ENCODE results near the gene MGAT5.

MGAT5 gene, protein sequence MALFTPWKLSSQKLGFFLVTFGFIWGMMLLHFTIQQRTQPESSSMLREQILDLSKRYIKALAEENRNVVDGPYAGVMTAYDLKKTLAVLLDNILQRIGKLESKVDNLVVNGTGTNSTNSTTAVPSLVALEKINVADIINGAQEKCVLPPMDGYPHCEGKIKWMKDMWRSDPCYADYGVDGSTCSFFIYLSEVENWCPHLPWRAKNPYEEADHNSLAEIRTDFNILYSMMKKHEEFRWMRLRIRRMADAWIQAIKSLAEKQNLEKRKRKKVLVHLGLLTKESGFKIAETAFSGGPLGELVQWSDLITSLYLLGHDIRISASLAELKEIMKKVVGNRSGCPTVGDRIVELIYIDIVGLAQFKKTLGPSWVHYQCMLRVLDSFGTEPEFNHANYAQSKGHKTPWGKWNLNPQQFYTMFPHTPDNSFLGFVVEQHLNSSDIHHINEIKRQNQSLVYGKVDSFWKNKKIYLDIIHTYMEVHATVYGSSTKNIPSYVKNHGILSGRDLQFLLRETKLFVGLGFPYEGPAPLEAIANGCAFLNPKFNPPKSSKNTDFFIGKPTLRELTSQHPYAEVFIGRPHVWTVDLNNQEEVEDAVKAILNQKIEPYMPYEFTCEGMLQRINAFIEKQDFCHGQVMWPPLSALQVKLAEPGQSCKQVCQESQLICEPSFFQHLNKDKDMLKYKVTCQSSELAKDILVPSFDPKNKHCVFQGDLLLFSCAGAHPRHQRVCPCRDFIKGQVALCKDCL

DNA sequence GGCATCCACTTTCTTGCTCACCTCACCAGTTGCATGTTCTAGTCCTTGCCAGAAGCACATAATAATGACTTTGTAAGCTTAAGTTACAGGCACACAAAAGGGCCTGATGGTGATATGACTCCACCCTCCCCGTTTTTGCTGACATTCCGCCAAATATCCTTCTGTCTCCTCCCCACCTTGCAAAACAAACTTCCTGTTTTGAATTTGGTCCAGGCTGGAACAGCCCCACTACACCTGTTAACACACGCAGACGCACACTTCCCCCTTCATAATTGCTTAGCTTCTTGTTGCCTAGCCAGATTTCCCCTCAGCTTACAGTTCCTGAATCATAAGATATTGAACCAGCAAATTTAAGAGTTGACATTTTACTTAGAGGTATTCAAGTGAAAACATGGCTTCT, at the start of gene MGAT5:
MGAT5 (plus strand) TSS at position 269 of the 400 bp plus-strand sequence. CDS start 332 bp downstream, outside the sequence.
- no peak for DNase-seq

DNA sequence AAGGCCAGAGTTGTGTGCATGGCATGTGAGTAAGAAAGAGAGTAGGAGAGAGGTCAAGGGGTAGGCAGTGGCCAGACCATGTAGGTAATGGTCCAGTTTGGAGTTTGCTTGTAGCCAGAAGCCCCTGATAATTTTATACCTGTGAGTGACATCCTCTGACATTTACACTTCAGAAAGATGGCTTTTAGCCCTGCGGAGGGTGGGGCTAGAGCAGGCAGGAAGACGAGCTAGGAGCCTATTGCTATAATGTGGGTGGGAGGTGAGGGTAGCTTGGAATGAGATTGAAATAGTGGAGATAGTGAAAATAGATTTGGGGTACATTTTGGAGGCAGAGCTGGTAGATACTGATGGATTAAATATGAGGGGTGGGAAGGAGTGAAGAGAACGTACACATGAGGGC, 48.8 kb upstream of the MGAT5 start:
- no peak for DNase-seq

DNA sequence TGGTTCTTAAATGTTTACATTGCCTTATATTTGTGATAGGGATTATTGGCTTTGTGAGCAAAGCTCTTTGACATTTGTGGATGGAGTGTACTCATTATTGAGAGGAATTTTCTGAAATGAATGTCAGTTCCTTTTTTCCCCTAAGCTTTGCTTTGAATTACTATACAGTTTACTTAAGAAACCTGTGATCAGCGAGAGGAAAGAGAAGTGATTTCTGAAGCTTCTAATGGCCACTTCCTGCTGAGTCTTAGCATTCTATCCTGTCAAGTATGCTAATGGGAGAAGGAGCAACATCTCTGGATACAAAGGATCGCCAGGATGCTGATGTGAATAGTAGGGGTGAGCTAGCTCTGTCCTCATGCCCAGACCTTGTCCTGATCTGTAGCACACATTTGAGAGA, 47.8 kb upstream of the MGAT5 start:
- no peak for DNase-seq

DNA sequence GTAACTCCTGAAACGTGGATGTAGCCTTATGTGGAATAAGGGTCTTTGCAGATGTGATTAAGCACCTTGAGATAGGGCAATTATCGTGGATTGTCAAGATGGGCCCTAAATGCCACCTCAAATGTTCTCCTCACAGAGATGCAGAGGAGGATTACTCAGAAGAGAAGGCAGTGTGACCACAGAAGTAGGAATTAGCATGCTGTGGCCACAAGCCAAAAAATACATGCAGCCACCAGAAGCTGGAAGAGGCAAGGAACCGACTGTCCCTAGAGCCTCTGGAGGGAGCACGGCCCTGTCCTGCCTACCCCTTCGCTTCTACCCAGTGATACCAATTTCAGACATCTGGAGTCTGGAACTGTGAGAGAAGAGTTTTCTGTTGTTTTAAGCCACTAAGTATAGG, 47.3 kb upstream of the MGAT5 start:
- no peak for DNase-seq

DNA sequence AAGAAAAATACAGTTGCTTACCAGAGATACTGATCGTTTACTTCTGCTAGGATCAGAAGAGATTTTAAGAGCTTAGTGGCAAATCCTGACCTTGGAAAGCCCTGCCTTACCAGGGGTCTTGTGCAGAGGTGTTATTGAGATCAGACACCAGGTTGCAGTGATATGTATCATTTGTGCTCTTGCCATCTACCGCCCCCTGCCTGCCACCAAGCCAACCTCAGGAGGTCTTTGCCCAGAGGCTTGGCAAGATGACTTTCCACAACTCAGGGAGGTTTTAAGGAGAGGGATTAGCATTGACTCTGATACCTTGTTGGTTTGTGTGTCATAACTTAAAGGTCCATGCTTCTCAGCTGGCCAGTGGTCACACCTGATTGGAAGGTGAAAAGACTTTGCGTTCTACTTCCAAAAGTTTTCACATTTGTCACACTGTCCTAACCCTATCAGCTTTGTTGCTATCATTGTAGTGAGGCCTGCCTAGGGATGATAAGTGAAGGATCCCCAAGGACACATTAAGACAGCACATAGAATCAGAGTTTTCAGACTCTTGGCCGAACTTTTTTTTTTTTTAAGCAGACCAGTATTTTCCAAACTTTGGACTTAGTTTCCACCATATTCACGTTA, 46.2 kb upstream of the MGAT5 start:
- DNase-seq = peak; percentile 10

DNA sequence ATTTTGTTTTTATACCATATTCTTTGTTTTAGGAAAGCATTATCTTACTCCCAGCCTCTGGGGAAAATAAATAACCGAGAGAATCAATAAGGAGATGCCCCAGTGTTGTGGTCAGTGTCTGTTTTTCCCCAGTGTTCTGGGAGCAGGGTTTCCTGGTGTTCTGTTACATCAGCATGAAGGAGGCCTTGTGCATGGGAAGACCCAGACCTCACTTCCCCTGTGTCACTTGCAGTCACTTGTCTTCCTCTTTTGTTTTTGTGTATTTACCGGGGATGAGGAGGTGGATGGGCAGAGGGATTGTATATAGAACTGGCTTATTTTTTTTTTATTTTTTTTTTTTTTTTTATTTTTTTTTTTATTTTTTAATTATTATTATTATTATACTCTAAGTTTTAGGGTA, 45.0 kb upstream of the MGAT5 start:
- DNase-seq = no peak

DNA sequence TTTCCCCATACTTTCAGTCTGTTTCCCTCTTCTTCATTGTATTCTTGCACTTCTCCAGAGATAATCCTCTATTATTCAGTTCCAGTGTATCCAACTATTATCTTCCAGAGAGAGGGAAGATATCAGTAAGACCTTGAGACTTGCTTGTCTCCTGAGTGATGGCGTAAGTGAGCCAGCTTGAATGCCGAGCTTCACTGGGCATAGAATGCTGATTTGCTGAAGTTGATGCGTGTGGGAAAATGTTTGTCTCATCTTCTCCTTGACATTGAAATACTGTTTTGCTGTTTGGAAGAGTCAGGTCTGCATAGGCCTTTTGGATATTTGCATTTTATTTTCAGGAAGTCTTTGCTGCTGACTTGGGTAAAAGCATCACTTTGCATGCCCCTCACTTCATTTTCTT, 41.1 kb upstream of the MGAT5 start:
- DNase-seq = no peak

DNA sequence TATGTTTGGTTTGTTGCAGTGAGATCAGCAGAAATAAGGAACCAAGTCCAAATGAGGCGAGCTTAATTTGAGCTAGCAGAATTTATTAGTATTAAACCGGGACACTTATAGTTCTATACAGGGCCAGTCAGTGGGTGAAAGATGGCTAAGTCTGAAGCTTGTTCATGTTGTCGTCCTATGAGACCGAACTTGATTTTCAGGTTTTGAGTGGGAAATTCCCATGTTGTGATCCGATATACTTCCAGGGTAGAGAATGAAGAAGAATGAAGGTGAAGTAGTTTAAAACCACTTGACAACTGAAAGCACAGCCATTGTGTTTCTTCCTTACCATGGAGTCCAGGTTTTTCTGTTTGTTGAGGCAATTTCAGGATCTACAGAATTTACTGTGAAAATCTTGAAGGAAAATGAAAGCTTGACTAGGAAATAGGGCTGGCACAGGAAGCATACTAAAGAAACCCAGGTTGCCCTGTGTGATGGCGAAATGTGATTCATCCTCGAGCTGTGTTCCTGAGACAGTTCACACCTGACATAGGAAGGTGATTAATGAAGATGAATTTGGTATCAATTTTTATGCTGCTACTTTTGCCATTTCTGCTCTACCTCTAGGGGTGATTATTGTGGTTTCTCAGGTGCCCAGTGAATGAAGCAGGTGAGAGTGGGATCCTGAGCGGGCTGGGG, 37.6 kb upstream of the MGAT5 start:
- no peak for DNase-seq

DNA sequence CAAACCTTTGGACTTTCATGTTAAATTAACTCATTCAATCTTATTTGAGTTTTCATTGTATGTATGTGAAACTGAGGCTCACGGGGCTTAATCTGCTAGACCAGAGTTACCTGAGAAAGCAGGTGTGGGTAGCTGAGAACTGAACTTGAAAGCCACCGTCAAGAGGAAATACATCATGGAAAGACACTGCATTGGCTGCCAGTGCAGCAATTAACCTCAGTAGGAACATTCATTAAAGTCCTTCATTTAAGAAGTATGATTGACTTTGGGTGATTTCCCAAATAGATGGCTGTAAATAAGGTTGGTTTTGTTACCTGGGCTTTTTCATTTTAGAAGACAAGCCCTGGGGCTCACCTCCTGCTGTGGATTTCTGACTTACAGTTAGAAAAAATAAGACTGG, 36.5 kb upstream of the MGAT5 start:
- no peak for DNase-seq

DNA sequence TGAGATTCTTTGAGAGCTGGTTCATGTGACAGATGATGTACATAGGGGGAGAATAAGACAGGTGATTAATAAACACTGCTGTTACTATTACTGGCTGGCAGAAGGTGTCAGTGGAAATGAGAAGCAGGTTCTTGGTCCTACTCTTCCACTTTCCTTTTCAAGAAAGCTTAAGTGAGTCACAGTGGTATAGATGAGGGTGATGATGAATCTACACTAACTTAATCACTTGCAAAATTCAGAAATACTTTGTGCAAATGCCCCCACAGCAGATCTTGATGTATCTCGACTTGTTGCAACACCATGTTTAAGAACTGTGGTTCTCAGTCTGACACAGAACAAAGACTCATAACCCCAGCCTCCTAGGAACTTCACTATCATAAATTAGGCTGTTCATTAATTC, 35.9 kb upstream of the MGAT5 start:
- DNase-seq = no peak

DNA sequence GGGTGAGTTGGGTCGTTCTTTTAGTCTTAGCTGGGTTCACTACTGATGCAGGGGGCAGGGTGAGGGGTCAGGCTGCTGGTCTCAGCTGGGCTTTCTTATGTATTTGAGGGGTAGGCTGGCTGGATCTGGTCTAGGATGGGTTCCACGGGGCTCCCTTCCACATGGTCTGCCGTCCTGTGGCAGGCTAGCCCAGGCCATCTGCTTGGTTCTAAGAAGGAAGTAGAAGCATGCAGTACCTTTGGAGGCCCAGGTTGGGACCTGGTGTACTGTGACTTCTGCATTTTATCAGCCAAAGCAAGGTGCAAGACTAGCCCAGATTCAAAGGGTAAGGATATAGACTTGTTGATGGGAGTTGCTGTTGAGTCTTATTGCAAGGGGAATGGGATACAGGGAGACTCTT, 35.5 kb upstream of the MGAT5 start:
- DNase-seq = no peak

DNA sequence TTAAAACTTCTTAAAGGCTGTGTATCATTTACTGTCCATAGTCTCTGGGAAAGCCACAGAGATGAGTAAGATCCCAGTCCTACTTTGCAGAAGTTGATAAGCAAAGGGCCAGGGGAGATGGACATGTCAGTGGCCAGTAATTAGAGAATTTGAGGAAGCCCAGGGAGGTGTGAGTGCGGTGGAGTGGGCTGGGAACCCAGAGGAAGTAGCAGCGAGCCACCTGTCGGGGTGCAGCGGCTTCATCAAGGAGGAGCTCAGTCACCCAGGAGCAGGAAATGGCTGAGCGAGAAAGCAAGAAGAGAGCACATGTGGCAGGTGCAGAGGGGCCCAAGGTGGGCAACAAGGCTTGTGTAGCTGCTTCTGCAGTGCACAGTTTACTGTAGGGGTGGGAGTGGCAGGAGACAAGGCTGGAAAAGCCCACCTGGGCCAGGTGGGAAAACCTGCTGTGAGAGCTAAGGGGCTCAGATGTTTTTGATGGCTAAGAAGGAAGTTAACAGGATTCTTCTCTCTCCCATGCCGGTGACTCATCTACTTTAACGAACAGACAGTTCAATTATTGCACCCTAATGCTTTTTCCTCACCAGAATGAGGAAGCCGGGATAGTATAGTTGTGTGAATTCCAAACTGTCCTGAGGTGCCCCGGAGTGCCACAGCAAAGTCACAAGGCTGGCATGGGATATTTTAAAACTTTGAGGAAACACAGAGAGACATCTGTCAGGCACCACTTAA, 34.8 kb upstream of the MGAT5 start:
- DNase-seq = no peak

DNA sequence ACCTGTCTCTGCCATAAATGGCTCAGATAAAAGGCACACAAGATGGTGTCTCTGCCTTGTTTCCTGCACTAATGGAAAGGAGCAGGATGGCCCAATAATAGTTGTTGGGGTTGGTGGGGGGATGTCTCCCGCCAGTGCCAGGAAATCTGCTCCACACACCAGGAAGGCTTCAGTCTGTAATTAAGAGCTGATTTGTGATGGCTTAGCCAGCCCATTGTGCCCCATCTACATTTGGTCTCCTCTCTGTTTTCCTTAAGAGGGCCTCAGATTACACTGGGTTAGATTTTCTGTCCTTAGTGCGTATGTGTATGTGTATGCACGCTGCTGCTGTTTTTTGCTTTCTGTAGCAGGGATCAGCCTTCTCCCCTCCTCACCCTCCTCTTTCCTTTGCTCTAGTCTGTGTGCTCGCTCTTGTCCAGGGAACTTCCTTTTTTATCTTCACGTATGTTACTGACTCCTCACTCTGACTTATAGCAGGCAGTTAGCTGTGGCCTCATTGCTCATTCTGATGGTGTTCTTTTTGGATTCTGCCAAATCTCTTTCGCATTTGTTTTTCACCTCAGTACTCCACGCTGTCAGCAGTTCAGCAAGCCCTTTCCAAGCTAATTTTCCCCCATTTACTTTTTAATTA, 33.4 kb upstream of the MGAT5 start:
- DNase-seq = no peak

DNA sequence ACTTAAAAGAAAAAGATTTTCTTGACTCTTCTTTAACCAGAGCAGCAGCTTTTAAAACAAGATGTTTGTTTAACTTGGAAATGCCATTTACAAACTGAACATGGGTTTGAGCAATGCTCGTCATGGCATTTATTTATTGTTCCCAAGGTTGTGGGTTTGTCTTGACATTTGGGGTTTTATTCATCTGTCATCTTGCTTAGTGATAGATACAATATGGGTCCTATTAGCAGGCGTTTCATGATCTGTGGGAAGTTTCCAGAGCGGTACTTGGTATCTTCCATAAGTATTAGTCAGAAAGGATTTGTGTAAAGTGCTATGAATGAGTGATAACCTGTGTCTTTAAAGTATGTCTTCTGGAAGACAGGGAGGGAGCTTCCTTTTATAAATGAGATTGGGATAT, 29.9 kb upstream of the MGAT5 start:
- no peak for DNase-seq

DNA sequence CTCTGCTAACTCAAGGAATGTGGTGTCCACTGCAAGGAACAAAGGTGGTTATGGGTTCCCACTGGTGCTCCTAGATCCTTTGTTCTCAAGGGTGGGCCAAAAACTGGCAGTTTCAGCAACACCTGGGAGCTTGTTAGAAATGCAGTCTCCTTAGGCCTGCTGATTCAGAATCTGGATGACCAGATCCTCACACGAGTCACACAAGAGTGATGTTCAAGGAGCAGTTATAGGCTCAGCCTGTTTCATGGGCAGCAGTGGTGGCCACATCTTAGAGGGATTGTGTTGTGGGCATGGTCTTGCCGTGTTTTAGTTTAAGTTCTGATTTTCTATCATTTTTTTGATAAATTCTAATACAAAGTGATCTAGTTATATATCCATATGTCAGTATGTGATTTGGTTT, 28.7 kb upstream of the MGAT5 start:
- DNase-seq = no peak

DNA sequence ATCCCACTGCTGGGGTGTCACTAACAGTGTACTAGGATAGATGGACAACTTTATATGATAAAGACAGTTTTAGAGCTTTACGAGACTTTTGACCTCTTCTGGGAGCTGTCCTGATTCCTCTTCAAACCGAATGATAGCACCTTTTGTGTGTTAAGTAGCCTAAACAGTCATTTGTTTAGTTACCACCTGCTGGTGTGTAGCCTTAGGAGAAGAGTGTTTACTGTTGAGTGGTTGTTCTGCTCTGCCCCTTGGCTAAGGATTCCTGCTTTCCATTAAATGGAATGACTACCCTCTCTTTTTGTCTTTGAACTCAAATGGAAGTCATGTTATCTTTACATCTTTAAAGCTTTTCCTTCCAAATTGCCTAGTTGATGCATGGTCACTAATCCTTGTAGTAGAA, 28.0 kb upstream of the MGAT5 start:
- no peak for DNase-seq

DNA sequence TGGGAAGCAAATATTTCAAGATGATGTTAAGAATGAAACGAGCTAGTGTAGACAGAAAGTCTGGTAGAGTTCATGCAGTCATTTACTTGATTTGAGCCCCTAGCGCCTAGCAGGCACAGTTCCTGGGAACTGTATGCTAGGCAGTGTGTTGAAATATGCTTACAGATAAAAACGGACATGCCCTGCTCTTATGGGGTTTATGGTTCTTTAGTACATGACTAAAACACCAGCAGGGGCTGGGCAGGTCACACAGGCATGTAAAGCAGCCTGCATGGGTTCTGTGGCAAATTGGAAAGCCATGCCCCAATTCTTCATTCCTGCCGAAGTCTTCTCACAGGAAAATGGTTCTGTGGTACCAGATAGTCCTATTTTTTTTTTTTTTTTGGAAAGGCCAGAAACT, 27.3 kb upstream of the MGAT5 start:
- DNase-seq = no peak

DNA sequence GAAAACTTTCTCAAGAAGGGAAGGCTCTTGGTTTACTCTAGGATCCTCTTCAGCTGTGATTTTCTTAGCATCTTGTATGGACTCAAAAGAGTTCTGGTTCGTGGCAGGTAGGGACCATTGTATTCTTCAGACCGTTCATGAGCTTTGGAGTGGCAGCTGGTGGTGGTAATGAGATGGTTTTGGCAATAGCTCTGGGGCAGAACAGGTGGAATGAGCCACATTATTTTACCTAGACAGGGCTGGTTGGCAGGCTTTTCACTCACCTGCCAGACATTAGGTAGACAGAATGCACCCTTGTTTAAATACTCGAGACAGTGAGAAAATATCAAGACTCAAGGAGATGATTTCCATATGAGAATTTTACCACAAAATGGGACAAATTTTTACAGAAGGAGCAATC, 26.2 kb upstream of the MGAT5 start:
- DNase-seq = no peak

DNA sequence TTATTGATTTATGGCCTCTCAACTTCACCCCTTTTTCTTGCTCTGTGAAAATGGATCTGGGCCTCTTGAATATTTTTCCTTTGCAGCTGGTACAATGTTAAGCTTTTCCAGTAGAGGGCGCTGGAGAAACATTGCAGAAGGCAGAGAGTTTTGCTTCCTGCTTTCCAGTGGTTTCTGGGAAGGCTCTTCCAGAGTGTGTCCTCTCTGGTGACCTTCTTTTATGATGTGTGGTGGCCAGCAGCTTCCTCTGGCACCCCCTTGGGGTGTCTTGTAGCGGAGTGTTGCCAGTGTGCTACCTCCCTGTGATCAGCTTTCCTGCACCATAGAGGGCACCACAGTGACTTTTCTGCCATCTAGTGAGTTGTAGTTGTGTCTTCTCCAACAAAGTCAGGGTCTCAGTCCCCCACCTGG, 25.4 kb upstream of the MGAT5 start:
- DNase-seq = no peak

DNA sequence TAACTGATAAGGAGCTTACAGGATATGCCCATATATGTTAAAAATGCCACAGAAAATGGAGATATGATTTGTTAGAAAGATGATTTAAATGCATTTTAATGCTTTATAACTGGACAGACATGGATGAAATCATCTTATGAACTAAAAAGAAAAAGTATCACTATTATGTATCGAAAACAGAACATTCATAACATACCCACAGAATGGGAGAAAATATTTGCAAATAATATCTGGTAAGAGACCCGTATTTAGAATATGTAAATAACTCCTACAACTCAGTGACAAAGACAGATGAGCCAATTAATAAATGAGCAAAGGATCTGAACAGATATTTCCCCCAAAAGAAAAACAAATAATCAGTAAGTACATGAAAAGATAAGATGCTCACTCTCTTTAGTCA, 24.3 kb upstream of the MGAT5 start:
- no peak for DNase-seq

DNA sequence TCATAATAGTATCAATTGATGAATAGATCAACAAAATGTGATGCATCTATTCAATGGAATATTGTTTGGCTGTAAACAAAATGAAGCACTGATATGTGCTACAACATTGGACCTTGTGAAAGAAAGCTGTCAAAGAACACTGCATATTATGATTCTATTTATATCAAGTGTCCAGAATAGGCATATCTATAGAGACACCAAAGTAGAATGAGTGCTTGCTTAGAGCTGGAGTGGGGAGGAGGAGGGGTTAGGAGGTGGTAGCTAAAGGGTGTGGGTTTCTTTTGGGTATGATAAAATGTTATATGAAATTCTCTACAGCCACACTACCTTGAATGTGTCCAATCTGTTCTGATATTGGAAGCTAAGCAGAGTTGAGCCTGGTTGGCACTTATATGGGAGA, 23.0 kb upstream of the MGAT5 start:
- no peak for DNase-seq

DNA sequence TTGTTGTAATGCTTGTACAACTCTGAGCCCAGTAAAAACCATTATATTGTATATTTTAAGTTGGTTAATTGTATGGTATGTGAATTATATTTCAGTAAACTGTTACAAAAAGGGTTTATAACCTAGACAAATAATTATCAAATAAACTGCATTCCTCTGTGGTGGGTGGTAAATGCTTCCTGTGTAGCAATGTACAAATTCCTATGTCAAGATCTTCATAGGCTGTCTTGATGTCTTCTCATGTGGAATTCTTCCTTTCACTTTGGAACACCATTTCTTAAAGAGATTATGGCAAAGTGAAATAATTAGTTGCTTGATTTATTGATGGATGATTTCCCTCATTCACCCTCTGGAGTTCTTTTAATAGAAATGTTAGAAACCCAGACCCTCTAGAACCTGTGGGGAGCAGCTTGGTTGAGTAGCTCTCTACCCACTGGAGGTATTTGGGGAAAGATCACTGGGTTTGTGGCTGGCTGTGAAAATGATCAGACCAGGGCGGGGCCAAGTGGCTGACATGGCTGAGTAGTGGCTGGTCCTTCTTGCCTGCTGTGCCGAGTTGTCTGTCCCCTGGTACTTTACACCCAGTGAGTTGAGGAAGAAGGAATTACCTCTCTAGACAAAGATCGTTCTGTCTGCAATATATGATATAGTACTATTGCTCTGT, 22.4 kb upstream of the MGAT5 start:
- no peak for DNase-seq
